ENCODE measurements around the gene RAPGEF2.

- TF ChIP-seq CTCF (IDR thresholded peaks at IDR 0.05), result no peak
- TF ChIP-seq POLR2AphosphoS5 (IDR thresholded peaks at IDR 0.05; ENCODE audit: low read depth, low read length), result no peak
- TF ChIP-seq TCF7L2 (IDR thresholded peaks at IDR 0.05; ENCODE audit: low read depth, low read length), result no peak
These were observed 181.9 kb downstream of the RAPGEF2 start for GRCh38 chr4:159284733-159285132.

Measured in Panc1 (cell line).